IMR-90 (cell line): ENCODE data around the gene BLVRB. TPM values are rescaled to one million over a fixed set of nuclear protein-coding genes. Genes with fewer than 3 reads are reported as not detected.

Experiments
- ATAC-seq: fragments of 200-7000 bp; cut with Tn5 transposase; 2 replicates; pipeline ENCODE4 v1.9.1; 2020; ENCODE audit warnings: low read depth, mild to moderate bottlenecking, moderate library complexity
- BruUV-seq: library from RNA; stranded (reverse); fragments of 400-500 nt; replicated peaks from 2 replicates; lab custom pipeline; 2021; lab: Mats Ljungman, UMichigan
- CTCF ChIA-PET: fragments of 300-600 bp; formaldehyde crosslinking; extraction: SDS; loops from one replicate; lab custom pipeline; 2021; ENCODE audit warnings: antibody characterized with exemption; lab: Yijun Ruan, JAX
- POLR2A ChIA-PET: fragments of 300-600 bp; sonication (Branson Sonifier 250); formaldehyde crosslinking; loops from one replicate; lab custom pipeline; 2022; ENCODE audit warnings: antibody characterized with exemption; ENCODE audit not compliant: unreplicated experiment; lab: Charles Lee
- DNase-seq: peaks from one replicate; pipeline ENCODE4 v3.0.0; 2013
- H2AFZ ChIP-seq: replicated peaks from 2 replicates; pipeline ENCODE3; 2013; ENCODE audit warnings: low read length, mild to moderate bottlenecking; ENCODE audit not compliant: poor library complexity
- H2AK5ac ChIP-seq: 2 replicates; pipeline ENCODE4 v1.6.1; 2013; ENCODE audit warnings: low read depth, low read length, inconsistent platforms
- H2AK9ac ChIP-seq: replicated peaks from 2 replicates; pipeline ENCODE3; 2013; ENCODE audit warnings: mild to moderate bottlenecking, low read depth, low read length, moderate library complexity; ENCODE audit not compliant: poor library complexity
- H2BK120ac ChIP-seq: 2 replicates; pipeline ENCODE4 v1.6.1; 2013; ENCODE audit warnings: low read depth, low read length, inconsistent platforms
- H2BK15ac ChIP-seq: 3 replicates; pipeline ENCODE4 v1.6.1; 2013; ENCODE audit warnings: low read depth, low read length, inconsistent platforms
- H2BK20ac ChIP-seq: 2 replicates; pipeline ENCODE4 v1.6.1; 2013; ENCODE audit warnings: low read depth, mild to moderate bottlenecking, inconsistent platforms, low read length, moderate library complexity
- H2BK5ac ChIP-seq: 2 replicates; pipeline ENCODE4 v1.6.1; 2013; ENCODE audit warnings: mild to moderate bottlenecking, low read depth, low read length, inconsistent platforms; ENCODE audit not compliant: poor library complexity, severe bottlenecking
- H3K14ac ChIP-seq: replicated peaks from 2 replicates; pipeline ENCODE4 v1.6.1; 2013; ENCODE audit warnings: low read depth, low read length, inconsistent platforms
- H3K18ac ChIP-seq: 2 replicates; pipeline ENCODE4 v1.6.1; 2013; ENCODE audit warnings: low read depth, low read length, control low read depth
- H3K23ac ChIP-seq: 2 replicates; pipeline ENCODE4 v1.6.1; 2013; ENCODE audit warnings: low read depth, low read length, inconsistent platforms
- H3K27ac ChIP-seq: 2 replicates; pipeline ENCODE4 v1.5.1; 2013; ENCODE audit warnings: mild to moderate bottlenecking, control low read depth, low read length; ENCODE audit not compliant: insufficient read depth
- H3K27me3 ChIP-seq: 2 replicates; pipeline ENCODE4 v1.6.1; 2013; ENCODE audit warnings: low read length; ENCODE audit not compliant: control insufficient read depth, insufficient read depth
- H3K36me3 ChIP-seq: 2 replicates; pipeline ENCODE4 v1.6.1; 2013; ENCODE audit warnings: low read length, mixed read lengths; ENCODE audit not compliant: control insufficient read depth, insufficient read depth
- H3K4ac ChIP-seq: 2 replicates; pipeline ENCODE4 v1.6.1; 2013; ENCODE audit warnings: low read depth, low read length, inconsistent platforms
- H3K4me1 ChIP-seq: 2 replicates; pipeline ENCODE4 v1.6.1; 2013; ENCODE audit warnings: low read length, mixed read lengths; ENCODE audit not compliant: control insufficient read depth, insufficient read depth
- H3K4me2 ChIP-seq: 2 replicates; pipeline ENCODE4 v1.6.1; 2013; ENCODE audit warnings: low read depth, mild to moderate bottlenecking, control low read depth, low read length, moderate library complexity
- H3K4me3 ChIP-seq: 2 replicates; pipeline ENCODE4 v1.5.1; 2013; ENCODE audit warnings: low read depth, mild to moderate bottlenecking, control low read depth, low read length, moderate library complexity; ENCODE audit not compliant: insufficient read depth
- H3K56ac ChIP-seq: 2 replicates; pipeline ENCODE4 v1.6.1; 2013; ENCODE audit warnings: low read length, inconsistent platforms; ENCODE audit not compliant: insufficient read depth; ENCODE audit errors: extremely low read depth
- H3K79me1 ChIP-seq, 2 experiments: 2 replicates each; pipeline ENCODE4 v1.6.1; 2013; ENCODE audit warnings: low read length in 2 of 2, inconsistent platforms in 1 of 2, low read depth in 1 of 2
- H3K9ac ChIP-seq: 2 replicates; pipeline ENCODE4 v1.6.1; 2013; ENCODE audit warnings: low read depth, low read length, control low read depth
- H3K9me1 ChIP-seq: 2 replicates; pipeline ENCODE4 v1.6.1; 2013; ENCODE audit warnings: low read length, inconsistent platforms; ENCODE audit not compliant: insufficient read depth
- H3K9me3 ChIP-seq: 2 replicates; pipeline ENCODE4 v1.6.1; 2013; ENCODE audit warnings: low read length; ENCODE audit not compliant: control insufficient read depth, insufficient read depth
- H4K20me1 ChIP-seq: 2 replicates; pipeline ENCODE4 v1.6.1; 2013; ENCODE audit warnings: low read length, inconsistent platforms; ENCODE audit not compliant: insufficient read depth
- H4K5ac ChIP-seq: 2 replicates; pipeline ENCODE4 v1.6.1; 2013; ENCODE audit warnings: mild to moderate bottlenecking, low read depth, low read length, control low read depth
- H4K8ac ChIP-seq, 2 experiments: 2 replicates each; pipeline ENCODE4 v1.6.1; 2013; ENCODE audit warnings: low read depth in 2 of 2, low read length in 2 of 2, control low read depth in 1 of 2, inconsistent platforms in 1 of 2
- H4K91ac ChIP-seq: 2 replicates; pipeline ENCODE4 v1.6.1; 2013; ENCODE audit warnings: low read depth, low read length, inconsistent platforms; ENCODE audit not compliant: insufficient read depth
- BHLHE40 ChIP-seq: fragments of 150-350 bp; IDR thresholded peaks from 2 replicates; pipeline ENCODE4 v1.6.1; 2016; ENCODE audit warnings: mild to moderate bottlenecking, low read depth, low read length
- CEBPB ChIP-seq: IDR thresholded peaks from 2 replicates; pipeline ENCODE4 v1.6.1; 2012; ENCODE audit warnings: low read depth, low read length, improper control_type of control experiment
- CHD1 ChIP-seq: IDR thresholded peaks from 2 replicates; pipeline ENCODE4 v1.6.1; 2012; ENCODE audit warnings: low read depth, low read length, improper control_type of control experiment
- FOS ChIP-seq: fragments of 150-350 bp; IDR thresholded peaks from 2 replicates; pipeline ENCODE4 v1.6.1; 2016; ENCODE audit warnings: low read depth, low read length
- MAFK ChIP-seq: IDR thresholded peaks from 2 replicates; pipeline ENCODE4 v1.6.1; 2012; ENCODE audit warnings: low read depth, low read length, improper control_type of control experiment
- MAZ ChIP-seq: IDR thresholded peaks from 2 replicates; pipeline ENCODE4 v1.6.1; 2012; ENCODE audit warnings: low read depth, mild to moderate bottlenecking, low read length, improper control_type of control experiment, moderate library complexity, borderline replicate concordance
- MXI1 ChIP-seq: IDR thresholded peaks from 2 replicates; pipeline ENCODE4 v1.6.1; 2012; ENCODE audit warnings: low read depth, mild to moderate bottlenecking, low read length, moderate library complexity, borderline replicate concordance
- NFE2L2 ChIP-seq: fragments of 150-350 bp; IDR thresholded peaks from 2 replicates; pipeline ENCODE4 v1.6.1; 2016; ENCODE audit warnings: low read depth, mild to moderate bottlenecking, low read length
- POLR2A ChIP-seq: IDR thresholded peaks from 2 replicates; pipeline ENCODE4 v1.6.1; 2012; ENCODE audit warnings: mild to moderate bottlenecking, low read depth, low read length
- RAD21 ChIP-seq: IDR thresholded peaks from 2 replicates; pipeline ENCODE4 v1.6.1; 2012; ENCODE audit warnings: low read length, improper control_type of control experiment
- RCOR1 ChIP-seq: IDR thresholded peaks from 2 replicates; pipeline ENCODE4 v1.6.1; 2012; ENCODE audit warnings: mild to moderate bottlenecking, low read length, improper control_type of control experiment; ENCODE audit not compliant: insufficient replicate concordance
- RFX5 ChIP-seq: IDR thresholded peaks from 2 replicates; pipeline ENCODE4 v1.8.0; 2012; ENCODE audit warnings: low read depth, mild to moderate bottlenecking, low read length, moderate library complexity
- SMC3 ChIP-seq: fragments of 150-350 bp; IDR thresholded peaks from 2 replicates; pipeline ENCODE4 v1.6.1; 2016; ENCODE audit warnings: low read depth, mild to moderate bottlenecking, antibody characterized with exemption, low read length, moderate library complexity
- WGBS, 2 experiments: methylation state at CpG; one replicate each; pipeline versions ENCODE4 v1.1.5 to v1.1.7; 2013; ENCODE audit warnings: missing lambda C conversion rate in 2 of 2; ENCODE audit not compliant: insufficient read length in 1 of 2; ENCODE audit errors: extremely low coverage in 2 of 2; 5-methylcytosine and 5-hydroxymethylcytosine counted together
- dilution Hi-C: fragments of 300-500 bp; cut with HindIII; formaldehyde crosslinking; loops from one replicate; pipeline ENCODE4 v1.14.3; 2018; ENCODE audit warnings: low sequenced_read_pairs; ENCODE audit not compliant: unreplicated experiment
- in situ Hi-C: fragments of 300-500 bp; cut with MboI; formaldehyde crosslinking; loops from 3 replicates; pipeline ENCODE4 v1.14.3; 2019; ENCODE audit warnings: low sequenced_read_pairs, inconsistent platforms, mixed read lengths
- intact Hi-C: fragments of 100-400 bp; cut with micrococcal nuclease; formaldehyde crosslinking; loops from 2 replicates; pipeline ENCODE4 v1.10.0; 2022
- polyA plus RNA-seq, 3 experiments: library from polyadenylated mRNA; depleted of rRNA; stranded (reverse); fragments of >200 nt; gene quantifications; 2 replicates each; pipeline ENCODE4 v1.2.3, GENCODE V29; 2012; ENCODE audit warnings: low replicate concordance in 1 of 3
- total RNA-seq: library from RNA; depleted of rRNA; stranded (reverse); fragments of >200 nt; gene quantifications from 2 replicates; pipeline ENCODE4 v1.2.3, GENCODE V29; 2012
- TF ChIP-seq, protein P1 (sequence below): fragments of 150-350 bp; IDR thresholded peaks from 2 replicates; pipeline ENCODE4 v1.6.1; 2016; ENCODE audit warnings: low read depth, mild to moderate bottlenecking, low read length, moderate library complexity, borderline replicate concordance
- TF ChIP-seq, protein P2 (sequence below): conservative IDR thresholded peaks from 2 replicates; pipeline ENCODE4 v1.5.1; 2012; ENCODE audit warnings: mild to moderate bottlenecking, low read depth, low read length, improper control_type of control experiment
- TF ChIP-seq, protein P3 (sequence below): fragments of 150-350 bp; IDR thresholded peaks from 2 replicates; pipeline ENCODE4 v1.6.1; 2017; ENCODE audit warnings: mild to moderate bottlenecking, antibody characterized with exemption, low read length, low read depth

Gene BLVRB
- total and polyA plus RNA-seq, 2 of the 4 experiments (the other 2 are of a cell fraction): 65.2 to 102 TPM

DNA sequence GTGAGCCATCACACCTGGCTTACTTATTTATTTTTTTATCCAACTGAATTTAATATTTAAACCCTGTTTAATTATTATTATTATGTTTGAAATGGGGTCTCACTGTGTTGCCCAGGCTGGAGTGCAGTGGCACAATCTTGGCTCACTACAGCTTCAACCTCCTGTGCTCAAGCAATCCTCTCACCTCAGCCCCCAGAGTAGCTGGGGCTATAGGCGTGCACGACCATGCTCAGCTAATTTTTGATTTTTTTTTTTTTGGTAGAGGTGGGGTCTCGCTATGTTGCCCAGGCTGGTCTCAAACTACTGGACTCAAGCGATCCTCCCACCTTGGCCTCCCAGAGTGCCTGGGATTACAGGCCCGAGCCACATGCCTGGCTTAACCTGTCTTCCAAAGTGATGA lies 33.8 kb upstream of the BLVRB start:
- DNase-seq (no peak), ATAC-seq (no peak)
- dilution Hi-C loops: no loop called here
- Histone ChIP-seq H3K4ac (no peak overlapping the region), H3K23ac (no peak overlapping the region), H2AFZ (no peak overlapping the region), H2BK20ac (no peak overlapping the region), H3K36me3 (no peaks in the 10 kb centered on the region), H2AK5ac (no peak overlapping the region), H3K4me1 (no peaks in the 10 kb centered on the region), H3K4me2 (no peak overlapping the region), H3K9ac (no peak overlapping the region), H3K56ac (no peak overlapping the region), H4K20me1 (no peaks in the 10 kb centered on the region), H2BK15ac (no peak overlapping the region), H4K91ac (no peak overlapping the region), H3K79me1 (no peaks in the 10 kb centered on the region), H3K9me1 (no peaks in the 10 kb centered on the region), H2AK9ac (no peak overlapping the region), H3K14ac (no peak overlapping the region), H3K4me3 (no peak overlapping the region), H4K5ac (no peak overlapping the region), H3K9me3 (no peaks in the 10 kb centered on the region), H3K27me3 (peaks cover 21% of the 10 kb centered on the region), H3K27ac (no peak overlapping the region), H4K8ac (no peak overlapping the region), H2BK5ac (no peak overlapping the region), H2BK120ac (no peak overlapping the region), H3K18ac (no peak overlapping the region)
- intact Hi-C loops: loop anchor here (2.0 kb wide), 1 partner anchor 25 kb away; no protein-coding TSS in a partner anchor
- WGBS, 2 experiments: 40% methylated on average over 1 of the region's 5 CpGs; no CpG with 5 or more reads in 1 of the 2 experiments
- CTCF ChIA-PET: no interaction called here
- in situ Hi-C loops: no loop called here
- POLR2A ChIA-PET: no interaction called here
- TF ChIP-seq MAFK (no peak), MXI1 (no peak), CEBPB (no peak), POLR2A (no peak), FOS (no peak), NFE2L2 (no peak), RFX5 (no peak), RAD21 (no peak), BHLHE40 (no peak), RCOR1 (no peak), CHD1 (no peak), SMC3 (no peak), MAZ (no peak)
- TF ChIP-seq, protein P1, sequence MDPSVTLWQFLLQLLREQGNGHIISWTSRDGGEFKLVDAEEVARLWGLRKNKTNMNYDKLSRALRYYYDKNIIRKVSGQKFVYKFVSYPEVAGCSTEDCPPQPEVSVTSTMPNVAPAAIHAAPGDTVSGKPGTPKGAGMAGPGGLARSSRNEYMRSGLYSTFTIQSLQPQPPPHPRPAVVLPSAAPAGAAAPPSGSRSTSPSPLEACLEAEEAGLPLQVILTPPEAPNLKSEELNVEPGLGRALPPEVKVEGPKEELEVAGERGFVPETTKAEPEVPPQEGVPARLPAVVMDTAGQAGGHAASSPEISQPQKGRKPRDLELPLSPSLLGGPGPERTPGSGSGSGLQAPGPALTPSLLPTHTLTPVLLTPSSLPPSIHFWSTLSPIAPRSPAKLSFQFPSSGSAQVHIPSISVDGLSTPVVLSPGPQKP: no peak
- TF ChIP-seq, protein P2, sequence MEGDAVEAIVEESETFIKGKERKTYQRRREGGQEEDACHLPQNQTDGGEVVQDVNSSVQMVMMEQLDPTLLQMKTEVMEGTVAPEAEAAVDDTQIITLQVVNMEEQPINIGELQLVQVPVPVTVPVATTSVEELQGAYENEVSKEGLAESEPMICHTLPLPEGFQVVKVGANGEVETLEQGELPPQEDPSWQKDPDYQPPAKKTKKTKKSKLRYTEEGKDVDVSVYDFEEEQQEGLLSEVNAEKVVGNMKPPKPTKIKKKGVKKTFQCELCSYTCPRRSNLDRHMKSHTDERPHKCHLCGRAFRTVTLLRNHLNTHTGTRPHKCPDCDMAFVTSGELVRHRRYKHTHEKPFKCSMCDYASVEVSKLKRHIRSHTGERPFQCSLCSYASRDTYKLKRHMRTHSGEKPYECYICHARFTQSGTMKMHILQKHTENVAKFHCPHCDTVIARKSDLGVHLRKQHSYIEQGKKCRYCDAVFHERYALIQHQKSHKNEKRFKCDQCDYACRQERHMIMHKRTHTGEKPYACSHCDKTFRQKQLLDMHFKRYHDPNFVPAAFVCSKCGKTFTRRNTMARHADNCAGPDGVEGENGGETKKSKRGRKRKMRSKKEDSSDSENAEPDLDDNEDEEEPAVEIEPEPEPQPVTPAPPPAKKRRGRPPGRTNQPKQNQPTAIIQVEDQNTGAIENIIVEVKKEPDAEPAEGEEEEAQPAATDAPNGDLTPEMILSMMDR: no peak
- TF ChIP-seq, protein P3, sequence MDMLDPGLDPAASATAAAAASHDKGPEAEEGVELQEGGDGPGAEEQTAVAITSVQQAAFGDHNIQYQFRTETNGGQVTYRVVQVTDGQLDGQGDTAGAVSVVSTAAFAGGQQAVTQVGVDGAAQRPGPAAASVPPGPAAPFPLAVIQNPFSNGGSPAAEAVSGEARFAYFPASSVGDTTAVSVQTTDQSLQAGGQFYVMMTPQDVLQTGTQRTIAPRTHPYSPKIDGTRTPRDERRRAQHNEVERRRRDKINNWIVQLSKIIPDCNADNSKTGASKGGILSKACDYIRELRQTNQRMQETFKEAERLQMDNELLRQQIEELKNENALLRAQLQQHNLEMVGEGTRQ: no peak
- BruUV-seq: no TSS peak
